Trophoblast cell (in vitro differentiated cells and primary cell): ENCODE data around the gene LCN12.

Source experiments
- DNase-seq, 2 donors: peaks; one replicate each; pipeline ENCODE4 v3.0.0-alpha.2; 2016
- H2AFZ ChIP-seq: 2 replicates; pipeline ENCODE4 v1.6.1; 2013; ENCODE audit warnings: low read length, moderate library complexity, mild to moderate bottlenecking; ENCODE audit not compliant: insufficient read depth, poor library complexity
- H2AK5ac ChIP-seq: 2 replicates; pipeline ENCODE4 v1.6.1; 2013; ENCODE audit warnings: mild to moderate bottlenecking, low read length
- H2BK120ac ChIP-seq: 2 replicates; pipeline ENCODE4 v1.6.1; 2013; ENCODE audit warnings: low read length, mild to moderate bottlenecking, moderate library complexity; ENCODE audit not compliant: insufficient read depth, poor library complexity
- H2BK12ac ChIP-seq: 2 replicates; pipeline ENCODE4 v1.6.1; 2013; ENCODE audit warnings: mild to moderate bottlenecking, low read length, moderate library complexity
- H2BK5ac ChIP-seq: 2 replicates; pipeline ENCODE4 v1.6.1; 2013; ENCODE audit warnings: low read length, low read depth, moderate library complexity, mild to moderate bottlenecking; ENCODE audit not compliant: poor library complexity
- H3K14ac ChIP-seq: 2 replicates; pipeline ENCODE4 v1.6.1; 2013; ENCODE audit warnings: mild to moderate bottlenecking, low read length
- H3K18ac ChIP-seq: 2 replicates; pipeline ENCODE4 v1.6.1; 2013; ENCODE audit warnings: mild to moderate bottlenecking, low read length
- H3K23ac ChIP-seq: 2 replicates; pipeline ENCODE4 v1.6.1; 2013; ENCODE audit warnings: low read length
- H3K27ac ChIP-seq: 2 replicates; pipeline ENCODE4 v1.5.1; 2013; ENCODE audit warnings: low read depth, mild to moderate bottlenecking, inconsistent platforms, low read length, moderate library complexity
- H3K27me3 ChIP-seq: 2 replicates; pipeline ENCODE4 v1.6.1; 2013; ENCODE audit warnings: inconsistent platforms, mild to moderate bottlenecking, low read length, moderate library complexity; ENCODE audit not compliant: insufficient read depth
- H3K36me3 ChIP-seq, 2 experiments: 1 replicate in 1 of 2; 2 replicates in 1 of 2; pipeline ENCODE4 v1.6.1; 2013; ENCODE audit warnings: low read length in 2 of 2, mild to moderate bottlenecking in 2 of 2, moderate library complexity in 1 of 2; ENCODE audit not compliant: insufficient read depth in 2 of 2, control insufficient read depth in 1 of 2
- H3K4ac ChIP-seq: 2 replicates; pipeline ENCODE4 v1.6.1; 2013; ENCODE audit warnings: low read depth, mild to moderate bottlenecking, low read length, moderate library complexity
- H3K4me1 ChIP-seq, 2 experiments: 1 replicate in 1 of 2; 2 replicates in 1 of 2; pipeline ENCODE4 v1.6.1; 2013; ENCODE audit warnings: low read length in 2 of 2, mild to moderate bottlenecking in 2 of 2, moderate library complexity in 1 of 2; ENCODE audit not compliant: insufficient read depth in 2 of 2, control insufficient read depth in 1 of 2
- H3K4me2 ChIP-seq: 2 replicates; pipeline ENCODE4 v1.6.1; 2013; ENCODE audit warnings: inconsistent platforms, mild to moderate bottlenecking, low read length, moderate library complexity
- H3K4me3 ChIP-seq: 2 replicates; pipeline ENCODE4 v1.5.1; 2013; ENCODE audit warnings: mild to moderate bottlenecking, low read depth, low read length, inconsistent platforms
- H3K79me1 ChIP-seq: one replicate; pipeline ENCODE4 v1.6.1; 2013; ENCODE audit warnings: low read length
- H3K79me2 ChIP-seq: 2 replicates; pipeline ENCODE4 v1.6.1; 2013; ENCODE audit warnings: low read length, mild to moderate bottlenecking; ENCODE audit not compliant: control insufficient read depth, insufficient read depth, poor library complexity
- H3K9ac ChIP-seq: 2 replicates; pipeline ENCODE4 v1.6.1; 2013; ENCODE audit warnings: mild to moderate bottlenecking, low read length
- H3K9me3 ChIP-seq: 2 replicates; pipeline ENCODE4 v1.6.1; 2013; ENCODE audit warnings: low read depth, mild to moderate bottlenecking, control low read depth, inconsistent platforms, low read length; ENCODE audit not compliant: insufficient read depth
- H4K12ac ChIP-seq: 2 replicates; pipeline ENCODE4 v1.6.1; 2013; ENCODE audit warnings: low read depth, mild to moderate bottlenecking, low read length, moderate library complexity
- H4K8ac ChIP-seq: 2 replicates; pipeline ENCODE4 v1.6.1; 2013; ENCODE audit warnings: low read depth, mild to moderate bottlenecking, low read length, moderate library complexity
- H4K91ac ChIP-seq: one replicate; pipeline ENCODE4 v1.6.1; 2013; ENCODE audit warnings: low read depth, mild to moderate bottlenecking, low read length, moderate library complexity
- WGBS: extraction: QIAGEN DNeasy Blood & Tissue Kit; methylation state at CpG from one replicate; pipeline ENCODE4 v1.1.7; 2013; ENCODE audit warnings: missing lambda C conversion rate; ENCODE audit not compliant: insufficient read length, insufficient coverage; ENCODE audit errors: extremely low coverage; 5-methylcytosine and 5-hydroxymethylcytosine counted together

LCN12 gene

GRCh38 chr9:136921307-136921706, 30.8 kb upstream of the LCN12 start:
- H3K4me1 ChIP-seq, result peaks cover 8 to 11% of the 10 kb centered on the region in 2 experiments
- H2BK12ac ChIP-seq, result no peak overlapping the region
- H4K8ac ChIP-seq, result no peak overlapping the region
- no peak overlapping the region for H2BK120ac ChIP-seq
- no peak overlapping the region for H3K27ac ChIP-seq
- no peak overlapping the region for H3K9ac ChIP-seq
- H4K12ac ChIP-seq, result no peak overlapping the region
- no peak overlapping the region for H4K91ac ChIP-seq
- no peak overlapping the region for H3K4me3 ChIP-seq
- H2AFZ ChIP-seq, result no peak overlapping the region
- DNase-seq, result no peak
- no peaks in the 10 kb centered on the region for H3K79me2 ChIP-seq
- no peak overlapping the region for H2AK5ac ChIP-seq
- H3K9me3 ChIP-seq, result peaks cover 4% of the 10 kb centered on the region
- peaks cover 5% of the 10 kb centered on the region for H3K79me1 ChIP-seq
- no peaks in the 10 kb centered on the region for H3K27me3 ChIP-seq
- no CpG with 5 or more reads among the region's 11 CpGs for WGBS
- peaks cover 59 to 71% of the 10 kb centered on the region in 2 experiments for H3K36me3 ChIP-seq
- H3K14ac ChIP-seq, result no peak overlapping the region
- no peak overlapping the region for H2BK5ac ChIP-seq
- no peak overlapping the region for H3K18ac ChIP-seq
- H3K23ac ChIP-seq, result no peak overlapping the region
- H3K4me2 ChIP-seq, result no peak overlapping the region
- H3K4ac ChIP-seq, result no peak overlapping the region

- no peak for DNase-seq
- no peak overlapping the region for H3K27ac ChIP-seq
- peaks cover 5% of the 10 kb centered on the region for H3K79me1 ChIP-seq
- H2BK12ac ChIP-seq, result no peak overlapping the region
- no peaks in the 10 kb centered on the region for H3K27me3 ChIP-seq
- no peak overlapping the region for H3K14ac ChIP-seq
- H3K4me3 ChIP-seq, result no peak overlapping the region
- no peak overlapping the region for H3K4me2 ChIP-seq
- peaks cover 59 to 71% of the 10 kb centered on the region in 2 experiments for H3K36me3 ChIP-seq
- no CpG with 5 or more reads among the region's 10 CpGs for WGBS
- H3K9me3 ChIP-seq, result peaks cover 3% of the 10 kb centered on the region
- H3K18ac ChIP-seq, result no peak overlapping the region
- H2BK5ac ChIP-seq, result no peak overlapping the region
- H2AK5ac ChIP-seq, result no peak overlapping the region
- H4K12ac ChIP-seq, result no peak overlapping the region
- H4K91ac ChIP-seq, result no peak overlapping the region
- H2BK120ac ChIP-seq, result no peak overlapping the region
- H3K79me2 ChIP-seq, result no peaks in the 10 kb centered on the region
- no peak overlapping the region for H3K4ac ChIP-seq
- H3K4me1 ChIP-seq, result peaks cover 8 to 11% of the 10 kb centered on the region in 2 experiments
- no peak overlapping the region for H4K8ac ChIP-seq
- H3K9ac ChIP-seq, result no peak overlapping the region
- no peak overlapping the region for H3K23ac ChIP-seq
- no peak overlapping the region for H2AFZ ChIP-seq
Measured at GRCh38 chr9:136921718-136922117, 30.4 kb upstream of the LCN12 start.

- Histone ChIP-seq H4K91ac (no peak overlapping the region), H3K27me3 (no peaks in the 10 kb centered on the region), H2BK5ac (no peak overlapping the region), H3K4me3 (no peak overlapping the region), H2AK5ac (no peak overlapping the region), H3K4ac (no peak overlapping the region), H4K12ac (no peak overlapping the region), H3K9me3 (peaks cover 2% of the 10 kb centered on the region), H3K36me3 (peaks cover 55 to 69% of the 10 kb centered on the region in 2 experiments), H2AFZ (no peak overlapping the region), H3K79me1 (peaks cover 5% of the 10 kb centered on the region), H3K4me1 (peaks cover 8 to 13% of the 10 kb centered on the region in 2 experiments), H3K23ac (no peak overlapping the region), H3K4me2 (no peak overlapping the region), H2BK120ac (no peak overlapping the region), H3K18ac (no peak overlapping the region), H4K8ac (no peak overlapping the region), H2BK12ac (no peak overlapping the region), H3K9ac (no peak overlapping the region), H3K27ac (no peak overlapping the region), H3K79me2 (no peaks in the 10 kb centered on the region), H3K14ac (no peak overlapping the region)
- no CpG with 5 or more reads among the region's 19 CpGs for WGBS
- DNase-seq, result no peak
Measured at GRCh38 chr9:136922540-136922939, 29.5 kb upstream of the LCN12 start.

GRCh38 chr9:136923881-136924280, 28.2 kb upstream of the LCN12 start:
- no peak overlapping the region for H2BK12ac ChIP-seq
- no peak overlapping the region for H3K27ac ChIP-seq
- no peak overlapping the region for H2AK5ac ChIP-seq
- H2BK5ac ChIP-seq, result no peak overlapping the region
- H3K9ac ChIP-seq, result no peak overlapping the region
- H3K23ac ChIP-seq, result no peak overlapping the region
- H3K4me1 ChIP-seq, result peaks cover 8 to 14% of the 10 kb centered on the region in 2 experiments
- H4K8ac ChIP-seq, result no peak overlapping the region
- no peak overlapping the region for H4K12ac ChIP-seq
- H3K4ac ChIP-seq, result no peak overlapping the region
- H3K4me2 ChIP-seq, result no peak overlapping the region
- no peak overlapping the region for H3K4me3 ChIP-seq
- H3K27me3 ChIP-seq, result no peaks in the 10 kb centered on the region
- no peak for DNase-seq
- no peak overlapping the region for H3K14ac ChIP-seq
- peaks cover 61 to 72% of the 10 kb centered on the region in 2 experiments for H3K36me3 ChIP-seq
- H3K9me3 ChIP-seq, result peaks cover 2% of the 10 kb centered on the region
- no peaks in the 10 kb centered on the region for H3K79me2 ChIP-seq
- no peak overlapping the region for H3K18ac ChIP-seq
- H2BK120ac ChIP-seq, result no peak overlapping the region
- H4K91ac ChIP-seq, result no peak overlapping the region
- no CpG with 5 or more reads among the region's 19 CpGs for WGBS
- H2AFZ ChIP-seq, result no peak overlapping the region
- peaks cover 5% of the 10 kb centered on the region for H3K79me1 ChIP-seq
